HG03575 (cell line): ENCODE results near the gene DDRGK1.

Experiments used
- ATAC-seq: cut with Tn5 transposase; IDR thresholded peaks from one replicate; pipeline ENCODE4 v1.9.1; 2021; ENCODE audit not compliant: unreplicated experiment, insufficient number of reproducible peaks, low FRiP score; ENCODE audit errors: extremely low read depth

DDRGK1 gene

DNA sequence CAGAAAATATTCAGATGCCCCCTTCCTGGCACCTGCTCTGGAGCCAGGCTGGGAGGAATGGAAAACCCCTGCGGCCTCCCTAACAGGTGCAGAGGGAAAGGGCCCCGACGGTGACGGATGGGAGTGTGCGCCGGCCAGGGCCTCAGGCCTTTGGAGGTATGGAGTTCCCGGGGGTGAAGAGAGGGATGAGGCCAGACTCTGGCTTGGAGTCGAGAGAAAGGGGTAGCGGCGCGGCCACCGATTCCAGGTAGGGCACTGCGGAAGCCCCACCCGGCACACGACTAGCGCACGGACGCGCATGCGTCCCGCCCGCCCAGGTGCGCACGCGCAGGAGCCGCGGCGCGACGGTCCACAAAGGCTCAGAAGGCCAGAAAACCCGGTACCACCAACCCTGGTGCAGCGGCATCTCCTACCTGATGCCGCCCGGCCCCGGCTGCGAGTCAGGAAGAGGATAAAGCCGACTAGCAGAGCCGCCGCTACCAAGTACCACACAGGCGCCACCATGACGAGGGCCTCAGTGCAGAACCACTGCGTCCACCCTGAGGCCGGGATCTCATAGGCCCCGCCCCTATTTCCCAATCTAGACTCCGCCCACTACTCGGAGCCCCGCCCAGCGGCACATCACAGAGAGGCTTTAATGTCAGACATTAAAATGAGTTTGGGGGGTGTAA, at the start of gene DDRGK1:
DDRGK1 (minus strand) TSS at position 559 of the 671 bp plus-strand sequence; CDS start at position 504, 55 bp downstream.
- no peak for ATAC-seq

DNA sequence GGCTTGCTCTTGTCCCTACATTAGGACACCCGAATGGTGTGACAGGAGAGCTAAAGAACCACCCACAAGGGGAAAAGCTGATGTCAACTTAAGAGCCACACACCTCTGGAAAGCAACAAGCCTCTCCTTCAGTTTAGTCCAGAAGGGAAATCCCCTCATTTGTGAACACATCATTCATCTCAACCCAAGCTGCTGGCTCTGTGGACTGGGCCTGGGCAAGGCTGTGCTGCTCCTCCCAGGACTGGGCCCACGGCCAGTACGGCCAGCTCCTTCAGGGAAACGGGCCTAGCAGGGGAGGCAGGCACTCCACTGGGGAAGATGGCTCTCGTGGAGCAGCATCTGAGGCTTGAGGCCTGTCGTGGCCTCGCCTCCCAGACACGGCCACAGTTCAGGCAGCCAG, 47.3 kb upstream of the DDRGK1 start:
- no peak for ATAC-seq

DNA sequence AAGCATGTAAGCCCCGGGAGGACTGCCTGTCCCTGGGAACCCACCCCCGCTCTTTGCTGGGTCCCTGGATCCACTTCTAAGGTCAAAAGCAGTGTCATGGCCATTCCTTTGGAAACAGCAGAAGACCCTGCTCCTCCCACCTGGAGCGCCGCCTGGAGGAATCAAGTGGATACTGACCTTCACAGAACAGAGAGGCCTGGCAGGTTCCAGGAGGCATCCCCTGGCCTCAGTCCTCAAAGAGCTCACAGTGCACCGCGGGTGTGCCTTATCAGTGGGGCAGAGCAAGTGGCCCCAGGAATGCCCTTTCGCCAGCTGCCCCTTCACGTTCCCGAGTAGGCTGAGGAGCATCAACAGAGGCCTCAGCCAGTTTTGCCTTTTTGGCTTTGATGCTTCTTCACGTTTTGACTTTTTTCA, 45.6 kb upstream of the DDRGK1 start:
- ATAC-seq = no peak

DNA sequence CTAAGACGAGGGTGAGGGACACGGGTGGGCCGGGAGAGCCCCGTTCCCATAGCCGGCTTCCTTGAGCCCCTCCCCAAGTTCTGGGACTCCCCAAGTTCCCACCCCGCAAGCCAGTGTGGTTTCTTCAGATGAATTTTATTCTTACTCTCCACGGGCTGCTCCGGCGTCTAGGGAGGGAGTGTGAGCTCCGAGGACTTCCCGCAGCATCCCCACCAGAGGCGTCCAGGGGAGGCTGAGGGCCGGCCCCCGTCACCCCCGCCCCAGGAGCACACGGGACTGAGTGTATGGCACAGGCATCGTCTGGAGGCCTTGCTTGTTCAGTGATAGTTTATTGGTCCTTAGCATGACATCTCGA, 44.5 kb upstream of the DDRGK1 start:
- ATAC-seq = no peak

DNA sequence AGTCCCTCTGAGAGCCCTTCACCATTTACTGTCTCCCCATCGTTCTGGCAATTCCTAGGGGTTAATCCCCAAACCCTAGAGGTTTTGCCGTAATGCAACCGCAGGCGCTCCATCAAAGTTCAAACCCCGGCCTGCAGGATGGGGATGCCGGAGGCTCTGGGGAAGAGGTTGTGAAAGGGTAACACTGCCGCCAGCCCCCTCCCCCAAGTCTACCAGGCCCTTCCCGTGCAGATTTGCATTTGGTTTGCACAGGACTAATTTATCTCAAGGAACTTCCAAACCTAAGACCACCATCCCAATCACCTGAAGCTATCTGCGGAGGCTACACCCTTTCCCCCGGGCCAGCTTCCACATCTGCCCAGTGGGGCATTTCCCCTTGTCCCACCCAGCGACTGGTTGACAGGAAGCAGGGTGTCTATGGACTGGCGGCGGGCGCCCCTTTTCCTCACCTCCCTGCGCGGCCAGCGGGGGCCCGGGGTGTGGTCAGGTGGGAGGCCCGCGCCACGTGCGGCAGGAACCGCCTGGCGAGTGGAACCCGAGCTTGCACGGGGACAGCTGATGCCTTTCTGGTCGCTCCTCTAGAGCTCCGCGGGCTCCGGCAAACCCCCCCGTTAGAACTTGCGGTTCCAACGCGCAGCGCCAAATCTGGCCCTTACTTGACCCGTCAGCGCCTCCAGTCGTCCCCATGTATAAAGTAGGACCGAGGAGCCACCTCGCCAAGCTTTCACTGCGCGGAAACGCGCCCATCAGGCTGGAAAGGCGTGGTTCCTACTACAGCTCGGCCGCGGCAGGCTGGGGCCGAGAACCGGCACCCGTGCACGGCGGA, 43.9 kb upstream of the DDRGK1 start:
- ATAC-seq = no peak

DNA sequence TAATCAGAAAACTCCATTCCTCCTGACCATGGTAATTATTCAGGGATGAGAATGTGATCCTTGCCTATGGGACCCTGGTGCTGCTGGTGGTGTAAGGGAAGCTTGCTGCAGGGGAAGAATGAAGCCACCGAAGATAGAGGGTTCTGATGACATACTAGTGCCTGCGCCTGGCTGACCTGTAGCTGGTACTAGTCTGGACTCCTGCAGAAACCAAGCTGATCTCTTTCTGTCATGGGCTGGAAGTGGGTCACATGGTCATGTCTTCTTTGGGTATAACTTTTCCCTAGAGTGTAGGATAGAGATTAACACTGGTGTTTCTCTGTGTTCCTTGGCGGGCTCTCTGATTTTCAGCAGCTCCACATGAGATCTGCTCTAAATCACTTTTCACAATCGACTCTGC, 43.2 kb upstream of the DDRGK1 start:
- no peak for ATAC-seq

DNA sequence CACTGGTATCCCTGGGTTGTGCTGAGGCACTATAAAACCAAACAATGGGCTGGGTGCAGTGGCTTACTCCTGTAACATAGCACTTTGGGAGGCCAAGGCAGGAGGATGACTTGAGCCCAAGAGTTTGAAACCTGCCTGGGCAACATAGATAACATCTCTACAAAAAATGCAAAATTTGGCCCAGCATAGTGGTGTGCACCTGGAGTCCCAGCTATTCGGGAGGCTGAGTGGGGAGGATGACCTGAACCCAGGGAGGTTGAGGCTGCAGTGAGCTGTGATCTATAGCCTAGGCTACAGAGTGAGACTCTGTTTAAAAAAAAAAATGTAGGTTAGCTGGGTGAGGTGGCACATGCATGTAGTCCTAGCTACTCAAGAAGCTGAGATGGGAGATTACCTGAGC, 42.2 kb upstream of the DDRGK1 start:
- ATAC-seq = no peak

DNA sequence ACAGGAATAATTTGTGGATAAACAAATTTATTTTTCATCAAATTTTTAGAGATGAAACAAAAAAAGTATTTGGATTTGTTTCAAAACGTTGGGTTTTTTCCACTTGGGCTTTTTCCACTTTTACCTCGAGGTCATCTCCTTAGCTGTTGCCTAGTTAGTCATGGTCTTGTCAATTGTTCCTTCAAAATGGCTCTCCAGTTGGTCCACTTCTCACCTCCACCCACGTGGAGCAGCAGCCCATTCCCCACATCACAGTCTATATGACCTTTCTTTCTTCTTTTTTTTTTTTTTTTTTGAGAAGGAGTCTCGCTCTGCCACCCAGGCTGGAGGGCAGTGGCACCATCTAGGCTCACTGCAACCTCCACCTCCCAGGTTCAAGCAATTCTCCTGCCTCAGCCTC, 41.2 kb upstream of the DDRGK1 start:
- no peak for ATAC-seq

DNA sequence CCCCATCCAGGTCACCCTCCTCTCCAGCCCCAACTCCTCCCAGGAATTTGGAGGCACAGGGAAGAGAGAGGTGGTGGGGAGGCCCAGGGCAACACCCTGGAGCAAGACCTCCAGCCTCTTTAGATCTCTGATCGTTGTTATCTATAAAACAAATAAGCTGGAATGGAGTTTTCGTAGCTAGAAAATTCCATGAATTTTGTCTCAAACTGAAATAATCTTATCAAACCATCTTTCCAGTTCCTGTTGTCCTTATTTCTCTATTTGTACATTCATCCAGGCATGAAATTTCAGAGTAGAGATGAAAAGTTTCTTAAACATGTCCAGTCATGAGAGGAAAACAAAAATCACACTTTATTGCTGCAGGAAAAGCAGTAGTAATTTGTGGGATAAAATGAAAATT, 40.7 kb upstream of the DDRGK1 start:
- ATAC-seq = no peak

DNA sequence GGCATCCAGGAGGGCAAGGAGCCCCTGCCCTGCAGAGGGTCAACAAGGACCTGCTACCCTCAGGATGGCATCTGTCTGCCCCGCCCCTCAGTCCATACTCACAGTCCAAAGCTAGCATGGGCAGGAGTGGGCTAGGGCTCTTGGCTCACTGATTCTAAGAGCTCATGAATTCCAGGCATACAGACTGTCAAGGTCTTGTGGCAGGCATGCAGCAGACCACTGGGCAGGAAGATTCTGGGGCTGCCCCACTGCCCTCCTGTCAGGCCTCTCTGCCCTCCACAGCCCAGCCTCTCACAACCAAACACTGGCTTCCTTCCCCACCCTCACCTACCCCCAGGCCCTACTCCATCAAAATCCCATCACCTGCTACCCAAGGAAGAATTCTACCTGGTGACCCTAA, 40.1 kb upstream of the DDRGK1 start:
- ATAC-seq = no peak

DNA sequence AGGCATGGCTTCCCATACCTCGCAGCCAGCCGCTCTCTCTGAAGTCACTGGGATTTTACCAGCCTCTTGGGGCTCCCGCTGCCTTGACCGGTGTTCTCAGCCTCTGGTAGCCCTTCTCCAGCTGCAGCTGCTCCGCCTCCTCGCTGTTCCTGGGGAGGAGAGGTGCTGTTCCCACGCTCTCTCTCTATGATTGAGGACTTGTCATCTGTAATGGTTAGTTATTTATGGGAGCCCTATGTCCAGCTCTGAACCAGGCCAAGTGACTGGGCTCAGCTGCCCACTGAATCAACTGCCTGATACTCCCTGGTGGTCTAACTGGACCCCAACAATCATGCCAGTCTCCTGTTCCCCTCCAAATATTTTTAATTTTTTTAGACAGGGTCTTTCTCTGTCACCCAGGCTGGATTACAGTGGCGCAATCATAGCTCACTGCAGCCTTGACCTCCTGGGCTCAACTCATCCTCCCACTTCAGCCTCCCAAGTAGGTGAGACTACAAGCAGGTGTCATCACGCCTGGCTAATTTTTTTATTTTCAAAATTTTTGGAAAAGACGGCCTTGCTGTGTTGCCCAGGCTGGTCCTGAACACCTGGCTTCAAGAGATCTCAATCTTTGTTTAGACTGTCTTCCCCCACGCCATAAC, 39.4 kb upstream of the DDRGK1 start:
- no peak for ATAC-seq

DNA sequence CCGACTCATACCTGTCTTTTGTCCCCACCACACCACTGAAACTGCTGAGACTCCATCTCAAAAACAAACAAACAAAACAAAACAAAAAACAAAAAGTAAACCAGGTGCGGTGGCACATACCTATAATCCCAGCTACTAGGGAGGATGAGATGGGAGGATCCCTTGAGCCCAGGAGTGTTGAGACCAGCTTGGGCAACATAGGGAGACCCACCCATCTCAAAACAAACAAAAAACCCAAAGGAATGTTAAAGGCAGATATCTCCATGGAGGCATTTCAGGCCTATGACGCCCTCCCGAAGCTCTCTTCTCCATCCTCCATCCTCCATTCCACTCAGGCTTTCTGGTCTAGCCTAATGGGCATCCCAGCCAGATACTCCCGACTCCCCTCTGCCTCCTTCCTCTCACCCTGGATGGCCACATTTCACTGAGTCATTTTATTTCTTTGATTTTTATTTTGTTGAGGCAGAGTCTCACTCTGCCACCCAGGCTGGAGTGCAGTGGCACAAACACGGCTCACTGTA, 37.8 kb upstream of the DDRGK1 start:
- ATAC-seq = no peak

DNA sequence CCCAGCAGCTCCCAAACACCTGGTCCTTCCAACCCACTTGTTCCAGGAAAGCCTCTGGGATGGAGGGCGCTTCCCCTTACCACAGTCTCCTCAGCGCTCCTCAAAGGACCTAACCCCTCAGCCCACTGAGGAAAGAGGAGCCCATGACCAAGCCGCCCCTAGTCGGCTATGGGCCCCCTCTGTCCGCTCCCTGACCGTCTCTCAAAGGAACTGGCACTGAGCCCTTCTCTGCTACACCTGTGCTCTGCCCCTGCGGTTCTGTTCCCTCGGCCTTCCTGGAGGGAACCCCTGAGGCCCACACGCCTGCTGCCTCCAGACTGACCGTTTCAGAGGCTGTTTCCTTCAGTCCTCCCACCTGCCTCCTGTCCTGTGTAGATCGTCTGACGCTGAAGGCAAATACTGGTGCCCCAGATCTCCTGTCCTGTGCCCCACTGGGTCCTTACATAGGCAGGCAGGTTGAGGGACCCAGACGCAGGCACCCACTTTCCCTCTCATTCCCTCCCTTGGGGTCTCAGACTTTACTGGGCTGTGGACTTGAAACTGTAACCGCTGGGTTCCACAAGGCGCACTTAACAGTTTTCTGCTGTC, 36.4 kb upstream of the DDRGK1 start:
- ATAC-seq = no peak

DNA sequence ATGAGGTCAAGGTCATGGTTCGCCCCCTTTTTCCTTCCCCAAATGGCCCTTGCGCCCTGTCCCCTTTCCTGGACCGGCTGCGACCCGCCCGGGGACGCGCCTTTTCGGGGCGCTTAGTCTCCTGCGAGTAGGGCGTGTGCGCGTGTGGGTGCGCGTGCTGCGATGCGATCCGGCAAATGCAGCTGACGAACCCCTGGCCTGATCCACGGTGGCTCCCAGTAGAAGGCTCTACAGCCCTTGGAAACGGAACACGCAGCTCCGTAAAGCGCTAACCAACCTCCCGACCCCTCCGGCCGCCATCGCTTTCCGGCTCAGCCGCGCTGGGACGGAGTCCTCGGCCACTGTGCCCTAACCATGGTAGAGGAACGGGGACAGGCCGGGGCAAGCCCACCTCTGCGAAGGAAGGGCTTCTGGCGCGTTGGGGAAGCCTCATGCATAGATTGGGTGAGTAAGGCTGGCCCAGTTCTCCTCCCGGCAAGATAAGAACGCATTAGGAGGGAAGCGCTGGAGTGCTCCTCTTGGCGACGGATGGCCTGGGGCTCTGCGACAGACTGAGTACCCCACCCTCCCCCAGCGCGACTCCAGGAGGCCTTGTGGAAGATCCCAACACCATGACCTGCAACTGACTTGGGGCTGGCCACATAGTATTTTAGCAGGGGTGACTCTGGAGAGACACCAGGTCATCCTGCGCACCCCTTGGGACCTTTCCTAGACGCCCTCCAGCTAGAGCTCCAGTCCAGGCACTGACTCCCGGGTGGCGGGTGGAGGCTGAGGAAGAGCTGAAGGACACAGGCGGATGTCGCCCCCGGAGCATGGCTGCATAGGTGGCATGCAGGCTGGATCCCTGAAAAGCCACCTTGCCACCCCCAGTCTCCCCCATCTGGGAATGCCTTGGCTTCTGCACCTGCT, 35.6 kb upstream of the DDRGK1 start:
- ATAC-seq = no peak

DNA sequence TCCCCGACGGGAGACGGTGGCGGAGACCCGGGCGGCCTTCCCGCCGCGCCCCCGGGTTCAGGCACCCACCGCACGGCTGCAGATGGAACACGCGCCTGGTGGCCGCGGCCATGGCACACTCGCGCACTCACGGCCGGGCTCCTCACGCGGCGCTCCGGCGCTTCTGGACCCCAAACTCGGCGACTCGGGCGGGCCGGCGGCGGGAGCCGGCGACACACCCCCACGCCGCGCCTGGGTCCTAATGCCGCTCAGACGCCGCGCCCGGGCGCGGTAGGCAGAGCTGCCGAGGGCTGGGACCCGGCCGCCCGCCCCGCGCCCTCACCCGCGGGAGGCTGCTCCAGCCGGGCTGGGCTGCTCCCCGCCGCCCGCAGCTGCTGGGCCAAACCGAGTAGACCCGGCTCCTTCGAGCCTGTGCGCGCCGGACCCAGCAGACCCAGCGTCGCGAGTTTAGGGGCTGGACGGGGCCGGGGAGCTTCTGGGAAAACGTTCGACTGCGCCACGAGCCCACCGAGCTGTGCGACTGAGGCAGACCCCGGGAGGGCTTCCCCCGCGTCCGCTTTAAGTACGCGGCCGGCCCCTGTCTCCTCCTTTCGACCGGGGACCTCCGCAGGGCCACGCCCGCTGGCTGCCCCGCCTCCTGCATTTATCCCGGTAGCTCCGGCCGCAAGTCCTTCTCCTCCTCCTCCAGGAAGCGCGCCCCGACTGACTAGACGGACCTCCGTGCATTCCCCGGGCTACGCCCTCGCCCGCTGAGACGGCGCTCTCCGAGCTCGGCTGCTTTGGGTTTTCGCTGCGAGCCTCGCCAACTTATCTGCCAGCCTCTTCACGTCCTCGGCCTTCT, 34.8 kb upstream of the DDRGK1 start, which contains the start of gene SLC4A11:
SLC4A11 (minus strand) TSS at position 165 of the 841 bp plus-strand sequence; CDS start at position 112, 53 bp downstream.
- no peak for ATAC-seq

DNA sequence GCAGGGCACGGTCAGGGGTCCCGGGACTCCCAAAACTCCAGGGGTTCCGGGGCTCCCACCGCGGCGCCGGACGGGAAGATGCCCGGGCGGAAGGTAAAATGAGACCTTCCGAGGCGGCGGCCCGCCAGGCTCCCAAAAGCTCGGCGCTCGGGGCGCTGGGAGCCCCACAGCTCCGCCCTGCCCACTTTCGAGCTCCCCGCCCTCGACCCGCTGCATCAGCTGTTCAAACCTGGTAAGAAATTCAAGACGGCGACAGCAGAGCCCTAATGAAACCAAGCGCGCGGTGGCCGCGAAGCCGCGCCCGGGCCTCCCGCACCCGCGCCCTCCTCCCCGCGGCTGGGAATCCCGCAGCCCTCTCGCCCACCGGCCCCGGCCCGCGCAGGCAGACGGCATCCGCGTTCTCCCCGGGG, 34.1 kb upstream of the DDRGK1 start:
- ATAC-seq = no peak

DNA sequence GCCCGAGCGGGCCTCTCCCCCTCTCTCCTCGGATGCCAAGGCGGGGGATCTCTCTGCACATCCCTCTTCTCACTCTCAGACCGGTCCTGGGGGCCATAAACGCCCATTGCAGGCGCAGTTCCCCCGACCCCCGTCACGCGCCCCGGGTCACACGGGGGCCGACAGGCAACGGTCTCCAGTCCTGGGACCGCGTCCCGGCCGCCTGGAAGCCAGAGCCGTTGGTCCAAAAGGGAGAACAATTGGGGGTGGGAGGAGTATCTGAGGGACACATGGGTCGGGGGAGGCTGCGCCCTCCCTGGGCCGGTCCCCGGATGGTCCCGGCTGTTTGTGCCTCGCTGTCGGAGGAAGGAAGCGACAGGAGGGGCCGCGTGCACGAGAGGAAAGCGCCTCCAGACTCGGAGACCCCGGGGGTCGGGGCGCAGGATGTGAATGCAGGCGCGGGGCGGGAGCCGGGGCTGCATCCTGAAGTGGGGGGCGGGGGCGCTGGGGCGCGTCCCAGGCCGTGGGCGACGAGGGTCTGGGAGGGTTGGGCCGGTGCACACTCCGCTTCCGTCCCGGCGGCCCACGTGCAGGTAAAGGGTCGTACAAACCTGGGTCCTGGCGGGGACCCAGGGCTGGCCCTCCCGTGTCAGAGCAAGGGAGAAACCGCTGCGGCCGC, 33.6 kb upstream of the DDRGK1 start:
- ATAC-seq = no peak
